Chondrocyte (in vitro differentiated cells): ENCODE measurements around the gene KCNAB3. TPM values are rescaled to one million over a fixed set of nuclear protein-coding genes. Genes with fewer than 3 reads are reported as not detected.

Experiments
- DNase-seq: peaks from one replicate; pipeline ENCODE4 v3.0.0; 2021; ENCODE audit warnings: mixed read lengths, low spot score
- H3K27ac Mint-ChIP-seq: one replicate; pipeline ENCODE4 v1.8.0; 2021; ENCODE audit warnings: mild to moderate bottlenecking, moderate library complexity, mixed read lengths; ENCODE audit not compliant: unreplicated experiment
- H3K27me3 Mint-ChIP-seq: 2 replicates; pipeline ENCODE4 v1.8.0; 2021; ENCODE audit warnings: low read depth, mixed read lengths
- H3K36me3 Mint-ChIP-seq: 2 replicates; pipeline ENCODE4 v1.8.0; 2021; ENCODE audit warnings: low read depth, mixed read lengths
- H3K4me1 Mint-ChIP-seq: 2 replicates; pipeline ENCODE4 v1.8.0; 2021; ENCODE audit warnings: low read depth, mild to moderate bottlenecking, mixed read lengths
- H3K4me3 Mint-ChIP-seq: one replicate; pipeline ENCODE4 v1.8.0; 2021; ENCODE audit warnings: mild to moderate bottlenecking, moderate library complexity, mixed read lengths; ENCODE audit not compliant: unreplicated experiment
- H3K9me3 Mint-ChIP-seq: 2 replicates; pipeline ENCODE4 v1.8.0; 2021; ENCODE audit warnings: low read depth, mixed read lengths
- CTCF ChIP-seq: fragments of 200-600 bp; sonication (generic); IDR thresholded peaks from 2 replicates; pipeline ENCODE4 v1.5.0; 2021; ENCODE audit warnings: antibody characterized with exemption, mild to moderate bottlenecking, moderate library complexity
- total RNA-seq: library from RNA; stranded (reverse); gene quantifications from 3 replicates; pipeline ENCODE4 v1.2.1, GENCODE V29; 2021

Gene KCNAB3
- total RNA-seq, 1 donor from 2014 or later: 2.3 TPM

DNA sequence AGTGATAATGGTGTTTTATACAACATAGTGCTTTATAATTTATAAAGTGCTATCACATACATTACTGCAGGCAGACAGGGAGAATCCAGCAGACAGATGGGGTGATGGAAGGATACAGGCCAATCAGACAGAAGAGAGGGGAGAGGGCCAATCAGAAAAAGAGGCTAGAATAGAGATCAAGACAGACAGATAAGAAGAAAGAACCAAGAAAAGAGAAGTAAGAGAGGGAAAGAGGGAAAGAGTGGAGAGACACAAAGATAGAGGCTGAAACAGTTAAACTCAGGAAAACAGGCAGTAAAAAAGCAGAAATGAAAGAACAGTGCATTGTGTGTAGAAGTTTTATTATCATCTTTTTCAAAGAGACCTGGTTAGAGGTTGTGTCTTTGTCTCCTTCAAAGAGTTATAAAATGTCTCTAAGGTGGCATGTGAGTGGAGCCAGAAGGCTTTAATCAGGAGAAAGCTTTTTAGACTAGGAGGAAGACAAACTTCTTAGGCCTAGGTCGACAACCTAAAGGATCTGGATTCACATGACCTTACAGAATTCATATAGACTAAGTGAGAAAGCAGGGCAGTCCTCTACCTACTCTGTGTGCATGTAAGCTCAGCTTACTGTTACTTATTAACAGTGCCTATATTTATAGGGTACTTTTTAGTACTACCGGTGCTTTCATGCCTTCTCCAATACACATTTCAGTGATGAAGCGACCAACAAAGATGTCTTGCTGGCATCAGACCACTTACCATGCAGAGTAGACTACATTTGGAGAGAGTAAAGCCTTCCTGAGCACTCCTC, 49.4 kb downstream of the KCNAB3 start:
- no peak for DNase-seq
- Mint-ChIP-seq H3K27me3 (no peaks in the 10 kb centered on the region), H3K27ac (no peak overlapping the region), H3K4me3 (no peak overlapping the region), H3K4me1 (peaks cover 3% of the 10 kb centered on the region), H3K9me3 (no peaks in the 10 kb centered on the region), H3K36me3 (peaks cover 9% of the 10 kb centered on the region)
- no peak for TF ChIP-seq CTCF

DNA sequence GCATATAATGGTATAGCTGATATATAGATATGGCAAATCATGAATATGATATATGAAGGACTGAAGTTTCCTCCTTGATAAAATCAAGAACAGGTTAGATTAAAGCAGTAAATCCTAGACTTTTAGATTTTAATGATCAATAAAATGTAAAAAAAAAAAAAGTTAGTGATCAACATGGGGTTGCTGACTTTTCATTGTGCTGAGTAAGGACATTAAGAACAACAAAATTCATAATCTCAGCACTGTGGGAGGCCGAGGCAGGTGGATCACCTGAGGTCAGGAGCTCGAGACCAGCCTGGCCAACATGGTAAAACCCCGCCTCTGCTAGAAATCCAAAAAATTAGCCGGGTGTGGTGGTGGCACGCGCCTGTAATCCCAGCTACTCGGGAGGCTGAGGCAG, 51.4 kb downstream of the KCNAB3 start:
- H3K4me1 Mint-ChIP-seq: no peaks in the 10 kb centered on the region
- H3K9me3 Mint-ChIP-seq: no peaks in the 10 kb centered on the region
- H3K27me3 Mint-ChIP-seq: no peaks in the 10 kb centered on the region
- peaks cover 11% of the 10 kb centered on the region for H3K36me3 Mint-ChIP-seq
- DNase-seq: no peak
- H3K4me3 Mint-ChIP-seq: no peak overlapping the region
- H3K27ac Mint-ChIP-seq: no peak overlapping the region
- TF ChIP-seq CTCF: no peak

- no peak overlapping the region for H3K27ac Mint-ChIP-seq
- H3K4me3 Mint-ChIP-seq: no peak overlapping the region
- H3K9me3 Mint-ChIP-seq: no peaks in the 10 kb centered on the region
- H3K4me1 Mint-ChIP-seq: no peaks in the 10 kb centered on the region
- H3K36me3 Mint-ChIP-seq: peaks cover 11% of the 10 kb centered on the region
- no peak for DNase-seq
- TF ChIP-seq CTCF: no peak
- H3K27me3 Mint-ChIP-seq: no peaks in the 10 kb centered on the region
Measured at GRCh38 chr17:7875804-7876370, 53.8 kb downstream of the KCNAB3 start.

GRCh38 chr17:7873051-7873450, 56.6 kb downstream of the KCNAB3 start:
- Mint-ChIP-seq H3K4me3 (no peak overlapping the region), H3K4me1 (no peaks in the 10 kb centered on the region), H3K27me3 (no peaks in the 10 kb centered on the region), H3K9me3 (no peaks in the 10 kb centered on the region), H3K27ac (no peak overlapping the region), H3K36me3 (peaks cover 13% of the 10 kb centered on the region)
- no peak for DNase-seq
- no peak for TF ChIP-seq CTCF

Other genes starting within 250 kb of the KCNAB3 start
- gene TP53, start 242.4 kb downstream of the KCNAB3 start, total RNA-seq: 74.5 to 77.7 TPM (median 74.9 TPM) in 3 replicates
- 6.5 to 12.6 TPM (median 7.1 TPM) in 3 replicates for gene WRAP53, start 241.4 kb downstream of the KCNAB3 start, total RNA-seq
- 4.1 to 6.5 TPM (median 6.4 TPM) in 3 replicates for gene EFNB3, start 224.7 kb downstream of the KCNAB3 start, total RNA-seq
- gene DNAH2, start 212.1 kb downstream of the KCNAB3 start, total RNA-seq: not detected in 3 replicates
- gene KDM6B, start 95.6 kb downstream of the KCNAB3 start, total RNA-seq: 36.6 to 38.2 TPM (median 37.4 TPM) in 3 replicates
- gene TMEM88, start 74.8 kb downstream of the KCNAB3 start, total RNA-seq: 1.6 to 1.9 TPM (median 1.8 TPM) in 3 replicates
- 52.9 to 94.6 TPM (median 57.5 TPM) in 3 replicates for gene NAA38, start 72.3 kb downstream of the KCNAB3 start, total RNA-seq
- gene CYB5D1, start 71.9 kb downstream of the KCNAB3 start, total RNA-seq: 6.9 to 10.5 TPM (median 8.6 TPM) in 3 replicates
- 129 to 138 TPM (median 134 TPM) in 3 replicates for gene CHD3, start 41.1 kb downstream of the KCNAB3 start, total RNA-seq
- gene RNF227, start 13.6 kb downstream of the KCNAB3 start, total RNA-seq: 1.6 to 2.2 TPM (median 1.8 TPM) in 3 replicates
- gene TRAPPC1, start 2.1 kb upstream of the KCNAB3 start, total RNA-seq: 113 to 135 TPM (median 121 TPM) in 3 replicates
- 28.7 to 29.2 TPM (median 29.2 TPM) in 3 replicates for gene CNTROB, start 2.4 kb upstream of the KCNAB3 start, total RNA-seq
- gene GUCY2D, start 72.8 kb upstream of the KCNAB3 start, total RNA-seq: not detected in 3 replicates
- not detected in 3 replicates for gene ALOX15B, start 109.2 kb upstream of the KCNAB3 start, total RNA-seq
- 0.17 TPM in 1 of 3 replicates, not detected in the others for gene ALOX12B, start 157.9 kb upstream of the KCNAB3 start, total RNA-seq
- 0.12 to 0.13 TPM (median 0.12 TPM) in 3 replicates for gene ALOXE3, start 188.7 kb upstream of the KCNAB3 start, total RNA-seq
- gene HES7, start 194.2 kb upstream of the KCNAB3 start, total RNA-seq: 0.51 to 1.5 TPM (median 0.70 TPM) in 3 replicates
- gene PER1, start 222.5 kb upstream of the KCNAB3 start, total RNA-seq: 68.0 to 87.6 TPM (median 75.9 TPM) in 3 replicates
- 45.4 to 58.1 TPM (median 46.7 TPM) in 3 replicates for gene VAMP2, start 233.1 kb upstream of the KCNAB3 start, total RNA-seq
- gene TMEM107, start 246.5 kb upstream of the KCNAB3 start, total RNA-seq: 7.8 to 12.1 TPM (median 8.4 TPM) in 3 replicates